Calu3 (cell line): ENCODE data around the gene CCNB1. TPM values are rescaled to one million over a fixed set of nuclear protein-coding genes. Genes with fewer than 3 reads are reported as not detected.

Experiments
- BruUV-seq: library from RNA; stranded (reverse); fragments of 400-500 nt; replicated peaks from 2 replicates; lab custom pipeline; 2021; lab: Mats Ljungman, UMichigan
- CTCF ChIA-PET: fragments of 300-600 bp; sonication (Branson Sonifier 250); formaldehyde crosslinking; loops from one replicate; lab custom pipeline; 2022; ENCODE audit warnings: antibody characterized with exemption; lab: Charles Lee
- DNase-seq: peaks from one replicate; pipeline ENCODE4 v3.0.0; 2022
- H3K27ac Mint-ChIP-seq: one replicate; pipeline ENCODE4 v1.8.0; 2022; ENCODE audit warnings: mixed read lengths; ENCODE audit not compliant: unreplicated experiment
- H3K27me3 Mint-ChIP-seq: one replicate; pipeline ENCODE4 v1.8.0; 2022; ENCODE audit warnings: mixed read lengths; ENCODE audit not compliant: unreplicated experiment
- H3K36me3 Mint-ChIP-seq: one replicate; pipeline ENCODE4 v1.8.0; 2022; ENCODE audit warnings: mild to moderate bottlenecking, moderate library complexity, mixed read lengths; ENCODE audit not compliant: insufficient read depth, unreplicated experiment
- H3K4me1 Mint-ChIP-seq: one replicate; pipeline ENCODE4 v1.8.0; 2022; ENCODE audit warnings: mild to moderate bottlenecking, low read depth, mixed read lengths; ENCODE audit not compliant: unreplicated experiment
- H3K4me3 Mint-ChIP-seq: one replicate; pipeline ENCODE4 v1.8.0; 2022; ENCODE audit warnings: mild to moderate bottlenecking, low read depth, moderate library complexity, mixed read lengths; ENCODE audit not compliant: unreplicated experiment
- H3K9me3 Mint-ChIP-seq: one replicate; pipeline ENCODE4 v1.8.0; 2022; ENCODE audit warnings: low read depth, mixed read lengths; ENCODE audit not compliant: unreplicated experiment
- intact Hi-C: fragments of 100-400 bp; cut with micrococcal nuclease; formaldehyde crosslinking; loops from one replicate; pipeline ENCODE4 v1.10.0; 2022; ENCODE audit not compliant: unreplicated experiment
- total RNA-seq: library from RNA; stranded (reverse); gene quantifications from 2 replicates; pipeline ENCODE4 v1.2.3, GENCODE V29; 2022
- TF ChIP-seq, protein P1 (sequence below): fragments of 200-600 bp; IDR thresholded peaks from one replicate; pipeline ENCODE4 v1.8.0; 2022; ENCODE audit warnings: antibody characterized with exemption; ENCODE audit not compliant: unreplicated experiment

Gene CCNB1
- total RNA-seq, 1 experiment from 2014 or later: 192 TPM

DNA sequence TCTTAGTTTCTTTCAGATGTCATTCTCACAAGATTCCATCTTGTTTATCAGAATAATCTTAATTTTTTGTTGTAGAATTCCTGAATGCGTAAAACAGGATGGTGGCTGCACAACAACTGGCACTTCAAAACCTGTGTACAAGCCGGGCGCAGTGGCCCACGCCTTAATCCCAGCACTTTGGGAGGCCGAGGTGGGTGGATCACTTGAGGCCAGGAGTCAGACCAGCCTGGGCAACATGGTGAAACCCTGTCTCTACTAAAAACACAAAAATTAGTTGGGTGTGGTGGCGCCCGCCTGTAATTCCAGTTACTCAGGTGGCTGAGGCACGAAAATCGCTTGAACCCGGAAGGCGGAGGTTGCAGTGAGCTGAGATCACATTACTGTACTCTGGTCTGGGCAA is 10.5 kb upstream of the CCNB1 start:
- no peaks in the 10 kb centered on the region for H3K36me3 Mint-ChIP-seq
- H3K4me1 Mint-ChIP-seq: no peaks in the 10 kb centered on the region
- no peak overlapping the region for H3K4me3 Mint-ChIP-seq
- H3K27ac Mint-ChIP-seq: no peak overlapping the region
- TF ChIP-seq, protein P1, sequence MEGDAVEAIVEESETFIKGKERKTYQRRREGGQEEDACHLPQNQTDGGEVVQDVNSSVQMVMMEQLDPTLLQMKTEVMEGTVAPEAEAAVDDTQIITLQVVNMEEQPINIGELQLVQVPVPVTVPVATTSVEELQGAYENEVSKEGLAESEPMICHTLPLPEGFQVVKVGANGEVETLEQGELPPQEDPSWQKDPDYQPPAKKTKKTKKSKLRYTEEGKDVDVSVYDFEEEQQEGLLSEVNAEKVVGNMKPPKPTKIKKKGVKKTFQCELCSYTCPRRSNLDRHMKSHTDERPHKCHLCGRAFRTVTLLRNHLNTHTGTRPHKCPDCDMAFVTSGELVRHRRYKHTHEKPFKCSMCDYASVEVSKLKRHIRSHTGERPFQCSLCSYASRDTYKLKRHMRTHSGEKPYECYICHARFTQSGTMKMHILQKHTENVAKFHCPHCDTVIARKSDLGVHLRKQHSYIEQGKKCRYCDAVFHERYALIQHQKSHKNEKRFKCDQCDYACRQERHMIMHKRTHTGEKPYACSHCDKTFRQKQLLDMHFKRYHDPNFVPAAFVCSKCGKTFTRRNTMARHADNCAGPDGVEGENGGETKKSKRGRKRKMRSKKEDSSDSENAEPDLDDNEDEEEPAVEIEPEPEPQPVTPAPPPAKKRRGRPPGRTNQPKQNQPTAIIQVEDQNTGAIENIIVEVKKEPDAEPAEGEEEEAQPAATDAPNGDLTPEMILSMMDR: no peak
- CTCF ChIA-PET: no interaction called here
- no peaks in the 10 kb centered on the region for H3K9me3 Mint-ChIP-seq
- no peak for DNase-seq
- H3K27me3 Mint-ChIP-seq: no peaks in the 10 kb centered on the region
- no TSS peak for BruUV-seq
- intact Hi-C loops: no loop called here

DNA sequence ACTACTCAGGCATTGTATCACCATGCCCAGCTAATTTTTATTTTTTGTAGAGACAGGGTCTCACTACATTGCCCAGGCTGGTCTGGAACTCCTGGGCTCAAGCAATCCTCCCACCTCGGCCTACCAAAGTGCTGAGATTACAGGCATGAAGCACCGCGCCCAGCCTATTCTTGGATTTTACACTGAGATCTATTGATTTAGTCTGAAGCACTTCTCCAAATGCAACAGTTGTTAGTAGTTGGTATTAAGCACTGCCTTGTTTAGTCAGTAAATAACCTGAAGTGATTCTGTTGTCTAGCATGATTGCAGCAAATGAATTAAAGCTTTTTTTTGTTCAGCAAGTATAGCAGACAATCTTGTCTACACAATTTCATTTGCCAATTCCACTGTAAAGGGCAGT is 8.9 kb upstream of the CCNB1 start:
- no peak for DNase-seq
- Mint-ChIP-seq H3K36me3 (no peaks in the 10 kb centered on the region), H3K27me3 (no peaks in the 10 kb centered on the region), H3K27ac (no peak overlapping the region), H3K4me1 (no peaks in the 10 kb centered on the region), H3K9me3 (no peaks in the 10 kb centered on the region), H3K4me3 (no peak overlapping the region)
- no TSS peak for BruUV-seq
- TF ChIP-seq, protein P1: no peak
- CTCF ChIA-PET: interaction anchor here (0.6 kb wide), 1 partner anchor 184 kb away, joined by 3 read pairs; no protein-coding TSS in a partner anchor
- intact Hi-C loops: no loop called here

DNA sequence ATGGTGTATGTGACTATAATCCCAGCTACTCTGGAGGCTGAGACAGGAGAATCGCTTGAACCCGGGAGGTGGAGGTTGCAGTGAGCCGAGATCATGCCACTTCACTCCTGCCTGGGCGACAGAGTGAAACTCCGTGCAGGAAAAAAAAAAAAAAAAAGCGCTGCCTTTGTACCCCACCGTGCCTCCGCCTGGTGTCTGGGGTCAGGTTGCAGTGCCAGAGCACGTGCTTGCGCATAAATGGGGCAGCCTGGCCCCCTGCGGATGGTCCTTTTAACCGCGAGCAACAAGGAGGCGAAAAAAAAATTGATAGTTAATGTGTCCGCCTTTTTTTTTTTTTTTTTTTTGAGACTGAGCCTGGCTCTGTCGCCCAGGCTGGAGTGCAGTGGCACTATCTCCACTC is 6.3 kb upstream of the CCNB1 start:
- H3K4me3 Mint-ChIP-seq: no peak overlapping the region
- no TSS peak for BruUV-seq
- H3K27ac Mint-ChIP-seq: no peak overlapping the region
- H3K27me3 Mint-ChIP-seq: no peaks in the 10 kb centered on the region
- TF ChIP-seq, protein P1: no peak
- CTCF ChIA-PET: no interaction called here
- H3K9me3 Mint-ChIP-seq: no peaks in the 10 kb centered on the region
- intact Hi-C loops: loop anchor here (10.0 kb wide), 1 partner anchor 66 kb away; the partner anchor contains the start of gene SLC30A5
- peaks cover 4% of the 10 kb centered on the region for H3K36me3 Mint-ChIP-seq
- H3K4me1 Mint-ChIP-seq: peaks cover under 1% of the 10 kb centered on the region
- no peak for DNase-seq

DNA sequence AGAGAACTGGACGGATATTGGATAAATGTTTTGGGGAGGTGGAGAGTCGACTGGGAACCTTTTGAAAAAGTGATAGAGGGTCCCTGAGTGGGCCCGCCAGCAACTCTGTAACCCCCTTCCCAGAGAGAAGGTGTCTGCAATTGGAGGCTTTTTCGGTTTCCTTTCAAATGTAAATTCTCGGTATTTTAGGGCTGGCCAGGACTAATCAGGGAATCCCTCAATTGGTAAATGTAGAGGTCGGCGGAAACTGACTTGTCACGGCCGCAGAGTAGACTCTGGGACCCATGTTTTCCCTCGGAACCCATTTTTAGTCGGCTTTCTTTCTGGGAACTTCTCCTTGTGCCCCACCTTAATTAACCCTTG is 524 bp downstream of the CCNB1 start:
- Mint-ChIP-seq H3K9me3 (no peaks in the 10 kb centered on the region), H3K27ac (peak overlapping the region; percentile 93), H3K27me3 (no peaks in the 10 kb centered on the region), H3K4me3 (peak overlapping the region; percentile 98), H3K36me3 (peaks cover 45% of the 10 kb centered on the region), H3K4me1 (peaks cover 13% of the 10 kb centered on the region)
- CTCF ChIA-PET: interaction anchor here (0.5 kb wide), 1 partner anchor 9 kb away, joined by 3 read pairs; no protein-coding TSS in a partner anchor
- DNase-seq: no peak
- BruUV-seq: no TSS peak
- intact Hi-C loops: loop anchor here (10.0 kb wide), 1 partner anchor 73 kb away; the partner anchor contains the start of gene SLC30A5
- TF ChIP-seq, protein P1: no peak
